ENCODE results near the gene FLAD1. TPM values are rescaled to one million over a fixed set of nuclear protein-coding genes. Genes with fewer than 3 reads are reported as not detected.
A peak's percentile ranks its signal among the peaks of the same experiment; 100 is the strongest.

The FLAD1 gene
- total and polyA plus RNA-seq, 2 of the 8 experiments (the other 6 are each of a cell fraction or from before 2014, with no cell fraction given): 104 to 143 TPM

- TF ChIP-seq NANOG (IDR thresholded peaks at IDR 0.05; ENCODE audit: insufficient read depth, low read depth, low read length, poor library complexity, severe bottlenecking): no peak
- peak; percentile 66 for TF ChIP-seq SP1 (IDR thresholded peaks at IDR 0.05; ENCODE audit: low read depth, low read length)
- no peak for TF ChIP-seq RBBP5 (IDR thresholded peaks at IDR 0.05; ENCODE audit: borderline replicate concordance, low read depth, low read length)
- TF ChIP-seq KDM1A (IDR thresholded peaks at IDR 0.05; ENCODE audit: borderline replicate concordance, low read length): peak; percentile 91; the same call in 1 of the 2 replicates
- TF ChIP-seq CHD1 (IDR thresholded peaks at IDR 0.05; ENCODE audit: low read depth, low read length): no peak
- TF ChIP-seq CTBP2 (IDR thresholded peaks at IDR 0.05; ENCODE audit: borderline replicate concordance, insufficient read depth, insufficient read length, low read length): peak; percentile 21
- TF ChIP-seq MAFK (IDR thresholded peaks at IDR 0.05; ENCODE audit: low read depth, low read length): no peak
- no peak for TF ChIP-seq POU5F1 (IDR thresholded peaks at IDR 0.05; ENCODE audit: low read depth, low read length)
- TF ChIP-seq HDAC6 (IDR thresholded peaks at IDR 0.05; ENCODE audit: low read depth, low read length): no peak
- TF ChIP-seq CREB1 (IDR thresholded peaks at IDR 0.05): peak; percentile 62; the same call in 1 of the 2 replicates
- TF ChIP-seq KDM5A (IDR thresholded peaks at IDR 0.05; ENCODE audit: low read length): no peak
- no peak for TF ChIP-seq RNF2 (IDR thresholded peaks at IDR 0.05; ENCODE audit: borderline replicate concordance, low read depth, low read length, missing control alignments, poor library complexity, severe bottlenecking)
- no peak for TF ChIP-seq SIRT6 (IDR thresholded peaks at IDR 0.05; ENCODE audit: low read length)
- 0 out of 2 replicates have a peak, but pooled peaks have one; percentile 8 for TF ChIP-seq RXRA (IDR thresholded peaks at IDR 0.05; ENCODE audit: insufficient read depth, low read depth, low read length)
- TF ChIP-seq EGR1 (IDR thresholded peaks at IDR 0.05; ENCODE audit: borderline replicate concordance, low read depth, low read length): peak; percentile 21
- no peak for TF ChIP-seq YY1 (IDR thresholded peaks at IDR 0.05; ENCODE audit: low read depth, low read length)
- peak in 1 of 2 experiments; percentile 44; a peak in 1 of 4 replicates for TF ChIP-seq HDAC2 (IDR thresholded peaks at IDR 0.05; ENCODE audit: borderline replicate concordance in 1 of 2, low read depth in 2 of 2, low read length in 2 of 2)
Measured at GRCh38 chr1:155001675-155002463, 18.7 kb downstream of the FLAD1 start (continued).

Measured in H1 (cell line).